Measurements from ENCODE around the gene TMEM178B.

Gene TMEM178B

DNA sequence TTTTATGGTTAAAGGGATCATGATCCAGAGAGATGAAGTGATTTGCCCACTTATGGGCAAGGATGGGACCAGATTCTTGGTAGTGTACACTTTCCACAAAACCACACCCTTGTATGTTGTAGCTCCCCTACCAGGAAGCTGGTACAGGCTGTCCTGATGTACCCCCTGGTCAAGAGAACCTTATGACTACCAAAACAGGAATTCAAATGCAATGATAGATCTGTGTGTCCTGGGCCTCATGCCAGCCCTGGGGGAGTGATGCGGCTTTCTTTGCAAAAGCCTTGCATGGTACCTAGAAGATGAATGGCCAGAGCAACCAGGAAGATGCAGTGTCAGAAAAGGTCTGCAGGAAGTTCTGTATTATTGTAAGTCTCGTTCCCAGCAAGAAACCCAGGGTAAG is 382.4 kb downstream of the TMEM178B start:
- no peak overlapping the region for H3K4me3 ChIP-seq (ENCODE audit: low read depth, low read length)

DNA sequence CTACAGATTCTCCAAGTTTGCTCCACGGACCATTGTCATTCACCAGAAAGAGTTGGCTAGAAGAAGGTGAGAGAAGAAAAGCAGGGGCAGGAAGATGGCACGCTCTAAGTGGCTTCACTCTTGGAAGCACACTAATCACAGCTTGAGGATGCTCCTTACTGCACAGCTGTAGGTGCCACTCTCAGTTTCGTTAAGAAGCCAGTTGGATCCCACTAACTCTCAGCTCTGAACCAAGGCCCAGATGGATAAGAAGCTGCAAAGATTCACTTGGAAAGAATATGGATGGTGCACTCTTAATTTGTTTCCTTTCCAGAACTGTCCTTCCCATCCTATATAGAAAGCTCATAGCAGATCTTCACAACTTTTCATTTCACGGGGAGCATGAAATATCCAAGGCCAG is 382.8 kb downstream of the TMEM178B start:
- H3K4me3 ChIP-seq (ENCODE audit: low read depth, low read length): no peak overlapping the region

DNA sequence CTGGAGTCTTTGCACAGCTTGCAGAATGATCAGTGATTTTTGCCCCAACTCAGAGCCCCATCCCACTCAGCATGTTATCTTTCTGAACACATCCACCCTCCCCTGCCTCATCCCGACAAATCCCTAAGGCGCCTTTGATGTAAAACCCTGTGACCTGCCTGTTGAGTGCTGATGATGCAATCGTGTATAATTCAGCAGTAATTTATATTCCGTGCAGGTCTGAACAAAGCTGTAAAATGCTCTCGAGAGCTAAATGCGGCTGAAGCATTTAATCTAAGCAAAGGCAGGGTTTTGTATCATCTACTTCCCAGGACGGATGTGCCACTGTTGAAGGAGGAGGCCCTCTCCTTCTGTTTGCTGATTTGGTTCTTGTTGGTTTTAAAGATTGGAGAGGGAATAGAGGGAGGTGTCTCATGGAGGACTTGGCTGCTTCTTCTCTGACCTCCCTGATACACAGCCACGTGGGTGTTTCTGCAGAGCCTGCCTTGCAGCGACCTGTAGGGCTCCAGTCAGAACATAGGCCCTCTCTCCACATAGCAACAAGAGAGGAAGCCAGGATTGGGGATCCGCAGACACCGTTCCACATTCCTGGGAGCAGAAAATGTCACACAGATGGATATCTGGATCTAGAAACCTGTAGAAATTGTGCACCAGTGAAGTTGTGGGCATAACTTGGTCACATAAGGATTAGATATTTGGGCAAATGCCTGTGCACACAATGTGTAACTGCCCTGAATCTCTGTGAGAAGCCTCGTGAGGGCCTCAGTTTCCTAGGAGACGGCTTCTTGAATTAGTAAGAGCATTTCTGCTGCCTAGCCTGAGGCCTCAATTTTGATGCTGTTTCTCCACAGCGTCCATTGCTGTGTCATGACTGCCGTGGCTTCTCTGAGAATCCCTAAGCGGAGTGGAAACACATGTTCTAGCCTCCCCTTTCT is 387.2 kb downstream of the TMEM178B start:
- H3K4me3 ChIP-seq (ENCODE audit: low read depth, low read length): no peak overlapping the region

DNA sequence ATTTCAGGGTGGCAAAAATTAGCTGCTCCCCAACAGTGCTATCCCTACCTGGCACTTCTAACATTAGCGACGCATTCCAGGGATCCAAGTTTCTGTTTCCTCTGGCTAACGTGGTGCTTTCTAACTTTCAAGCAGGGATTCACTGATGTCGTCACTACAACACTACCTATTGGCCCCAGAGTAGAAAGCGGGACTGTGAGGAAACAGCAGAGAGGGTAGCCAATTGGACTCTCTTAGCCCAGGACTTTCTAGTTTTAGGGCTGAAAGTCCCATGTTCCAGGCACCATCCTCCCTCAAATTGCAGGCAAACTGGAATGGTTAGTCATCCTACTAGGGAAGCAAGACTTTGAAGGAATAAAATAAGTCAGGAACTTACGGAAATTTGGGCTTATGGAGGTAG is 388.1 kb downstream of the TMEM178B start:
- H3K4me3 ChIP-seq (ENCODE audit: low read depth, low read length): no peak overlapping the region

DNA sequence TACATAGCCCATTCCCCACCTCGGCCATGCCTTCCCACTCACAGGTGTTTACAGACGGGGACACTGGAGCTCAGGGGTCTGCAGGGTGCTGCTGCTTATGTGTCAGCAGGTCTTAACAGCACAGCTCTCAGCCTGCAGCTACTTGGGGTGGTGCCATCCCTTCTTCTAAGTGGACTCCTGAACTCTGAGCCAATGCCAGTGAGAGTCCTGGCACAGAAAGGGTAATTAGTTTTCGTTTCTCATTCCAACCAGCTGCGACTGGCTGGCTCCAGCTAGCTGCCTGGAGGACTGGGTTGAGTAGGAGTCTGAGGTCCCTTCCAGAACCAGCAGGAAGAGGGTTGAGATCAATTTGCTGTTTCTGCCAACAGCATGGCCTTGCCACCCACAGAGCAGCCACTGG is 389.1 kb downstream of the TMEM178B start:
- no peak overlapping the region for H3K4me3 ChIP-seq (ENCODE audit: low read depth, low read length)

DNA sequence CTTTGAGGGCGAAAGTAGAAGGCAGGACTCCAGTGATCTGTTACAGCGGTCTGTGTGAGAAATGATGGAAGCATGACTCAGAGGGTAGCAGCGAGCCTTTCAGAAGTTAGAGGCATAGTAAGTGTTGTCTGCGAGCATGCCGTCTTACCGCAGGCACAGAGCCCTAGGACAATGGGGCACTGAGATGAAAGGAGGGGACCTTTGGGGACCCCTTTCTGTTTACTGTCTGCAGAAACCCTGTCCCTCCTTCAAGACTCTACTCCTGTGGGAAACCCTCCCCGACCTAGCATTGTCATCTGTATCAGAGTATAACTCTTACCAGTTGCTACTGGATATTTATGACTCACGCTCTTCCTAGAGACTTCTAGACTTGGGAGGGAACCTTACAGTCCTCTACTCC is 390.1 kb downstream of the TMEM178B start:
- no peak overlapping the region for H3K4me3 ChIP-seq (ENCODE audit: low read depth, low read length)

DNA sequence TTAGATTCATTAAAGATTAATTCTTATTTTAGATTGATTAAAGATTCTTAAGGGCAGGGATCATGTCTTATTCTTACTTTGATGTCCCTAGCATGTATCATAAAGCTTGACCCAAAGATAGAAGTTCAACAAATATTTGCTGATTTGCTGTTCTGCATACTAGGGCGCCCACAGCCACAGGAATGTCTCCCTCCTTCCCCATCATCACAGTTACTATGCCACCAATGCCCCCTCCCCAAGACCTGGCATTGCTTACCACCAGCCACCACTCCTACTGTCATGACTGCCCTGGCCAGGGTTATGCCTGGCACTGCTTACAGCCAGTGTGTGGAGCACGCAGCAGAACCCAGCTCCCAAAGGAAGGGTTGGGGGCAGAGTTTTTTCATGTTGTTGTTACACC is 390.7 kb downstream of the TMEM178B start:
- H3K4me3 ChIP-seq (ENCODE audit: low read depth, low read length): no peak overlapping the region

DNA sequence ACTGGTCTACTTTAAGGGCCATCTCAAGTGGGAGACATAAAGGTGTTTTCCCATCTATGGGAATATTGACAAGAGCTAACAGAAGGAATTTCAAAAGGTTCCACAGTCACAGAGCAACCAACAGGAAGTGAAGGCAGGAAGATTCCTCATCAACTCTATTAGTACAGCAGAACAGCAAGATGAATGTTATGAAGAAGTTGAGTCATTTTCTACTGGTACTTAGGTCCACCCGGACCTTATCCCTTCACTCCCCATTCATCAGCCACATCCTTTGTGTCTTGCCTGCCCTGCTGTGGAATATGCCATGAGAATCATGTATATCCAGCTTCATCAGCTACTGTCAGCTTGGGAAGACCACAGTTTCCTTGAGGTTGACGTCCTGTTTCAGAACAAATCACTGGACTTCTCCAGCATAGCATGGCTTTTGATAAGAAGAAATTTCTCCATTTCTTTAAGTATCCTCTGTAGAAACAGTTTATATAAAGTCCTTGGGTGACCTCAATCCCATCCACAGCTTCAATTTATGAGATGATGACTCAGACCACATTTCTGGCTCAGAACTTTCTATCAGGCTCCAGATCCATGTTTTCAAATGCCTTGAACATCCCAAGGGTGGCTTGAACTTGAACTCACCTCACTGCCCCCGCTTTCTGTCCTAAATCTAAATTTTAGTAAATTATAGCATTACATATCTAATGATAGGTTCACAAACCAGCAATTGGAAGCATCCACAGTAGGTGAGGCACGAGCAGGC is 392.5 kb downstream of the TMEM178B start:
- no peak overlapping the region for H3K4me3 ChIP-seq (ENCODE audit: low read depth, low read length)

DNA sequence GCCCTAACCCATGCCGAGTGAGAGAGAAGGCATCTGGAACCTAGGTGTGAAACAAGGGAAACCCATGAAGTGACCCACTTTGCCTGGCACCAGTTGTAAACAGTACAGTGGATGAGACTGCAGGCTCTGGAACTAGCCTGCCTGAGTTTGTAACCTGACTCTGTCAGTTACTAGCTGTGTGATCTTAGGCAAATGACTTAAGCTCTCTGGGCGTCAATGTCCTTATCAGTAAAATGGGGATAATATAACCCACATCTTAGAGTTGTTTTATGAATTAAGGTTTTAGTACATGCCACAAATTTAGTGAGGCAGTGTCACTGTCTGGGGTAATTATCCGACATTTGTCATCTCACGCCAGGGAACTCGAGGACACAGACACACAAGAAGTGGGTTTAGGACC is 394.5 kb downstream of the TMEM178B start:
- H3K4me3 ChIP-seq (ENCODE audit: low read depth, low read length): no peak overlapping the region

DNA sequence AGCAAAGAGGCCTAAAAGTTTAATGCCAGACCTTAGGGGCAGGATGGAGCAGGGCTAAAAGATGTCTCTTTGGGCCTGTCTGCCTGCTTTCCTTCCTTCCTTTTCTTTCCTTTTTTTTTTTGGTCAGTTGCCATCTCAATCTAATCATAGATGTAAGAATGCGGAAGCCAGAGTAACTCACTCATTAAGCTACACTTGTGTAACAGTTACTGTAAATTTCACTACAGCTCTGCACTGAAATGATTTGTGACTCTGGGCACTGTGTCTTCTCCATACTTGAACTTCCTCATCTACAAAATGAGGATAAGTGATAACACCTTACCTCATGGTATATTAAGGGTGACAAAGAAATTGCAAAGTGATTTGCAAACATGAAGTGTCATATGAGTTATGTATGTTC is 401.8 kb downstream of the TMEM178B start:
- H3K4me3 ChIP-seq (ENCODE audit: low read depth, low read length): no peak overlapping the region

DNA sequence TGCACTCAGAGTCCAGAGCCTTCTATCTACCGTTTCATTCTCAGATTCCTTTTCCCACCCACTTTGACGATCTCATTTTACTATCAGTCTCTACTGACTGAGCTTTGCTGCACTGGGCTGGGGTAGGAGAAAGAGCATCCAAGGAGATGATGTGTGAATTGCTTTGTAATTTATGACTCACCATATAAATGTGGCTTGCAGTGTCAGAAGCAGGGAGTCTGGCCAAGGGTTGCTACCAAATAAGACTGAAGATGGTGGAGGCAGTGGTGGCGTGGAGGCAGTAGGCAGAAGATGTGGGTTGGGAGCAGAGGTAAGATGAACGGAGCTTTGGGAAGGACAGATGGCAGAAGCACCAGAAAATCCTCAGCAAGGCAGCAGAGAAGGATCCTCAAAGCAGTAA is 404.0 kb downstream of the TMEM178B start:
- no peak overlapping the region for H3K4me3 ChIP-seq (ENCODE audit: low read depth, low read length)

DNA sequence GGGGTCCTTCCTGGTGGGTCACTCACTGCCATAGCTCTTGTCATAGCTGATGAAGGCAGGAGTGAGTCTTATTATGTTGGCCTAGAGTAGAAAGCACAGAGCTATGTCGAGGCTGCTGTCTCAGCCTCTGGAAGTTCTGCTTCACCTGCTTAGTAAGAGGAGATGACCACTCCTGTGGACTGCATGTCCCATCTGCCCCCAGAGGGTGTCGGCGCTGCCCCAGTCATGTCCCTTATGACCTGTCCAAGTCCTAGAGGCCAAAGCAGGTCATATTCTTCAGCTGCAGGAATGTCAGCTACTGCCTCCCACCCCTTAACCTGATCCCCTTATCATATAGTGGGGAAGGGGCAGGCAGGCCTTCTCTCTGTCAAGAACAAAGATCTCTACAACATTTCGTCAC is 405.0 kb downstream of the TMEM178B start:
- no peak overlapping the region for H3K4me3 ChIP-seq (ENCODE audit: low read depth, low read length)

DNA sequence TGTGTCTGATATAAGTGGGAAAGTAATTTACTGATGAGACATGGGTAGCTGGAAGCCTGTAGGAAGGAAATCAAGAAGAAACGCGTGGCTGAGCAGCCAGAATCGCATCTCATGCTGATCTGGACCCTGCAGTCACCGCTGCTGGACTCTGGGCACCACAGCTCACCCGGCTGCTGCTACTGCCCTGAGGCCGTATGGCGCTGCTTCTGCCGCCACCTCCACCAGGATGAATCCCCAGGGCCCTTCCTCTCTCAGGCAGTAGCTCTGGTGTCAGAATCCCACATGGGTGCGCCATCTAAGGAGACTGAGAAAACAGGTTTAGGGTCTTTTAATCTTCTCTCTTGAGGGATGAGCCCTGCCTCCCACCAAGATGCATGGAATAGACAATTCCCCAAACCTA is 407.1 kb downstream of the TMEM178B start:
- H3K4me3 ChIP-seq (ENCODE audit: low read depth, low read length): no peak overlapping the region

DNA sequence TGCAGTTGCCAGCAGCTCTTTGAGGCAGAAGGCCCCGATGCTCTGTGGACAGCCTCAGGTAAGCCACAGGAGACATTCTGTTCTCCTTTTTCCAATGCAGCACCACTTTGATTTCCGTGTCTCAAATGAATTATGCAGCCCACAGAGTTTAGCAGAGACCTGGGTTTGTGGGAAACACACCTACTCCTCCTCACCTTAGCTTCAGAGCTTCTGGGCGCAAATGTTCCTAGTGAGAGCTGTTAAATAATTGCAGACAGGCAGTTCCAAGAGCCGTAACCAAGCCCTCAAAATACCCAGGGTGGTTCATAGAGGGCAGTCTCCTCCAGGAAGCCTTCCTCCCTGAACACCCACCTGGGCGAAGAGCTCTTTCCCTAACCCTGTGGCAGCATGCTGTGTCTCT is 408.1 kb downstream of the TMEM178B start:
- no peak overlapping the region for H3K4me3 ChIP-seq (ENCODE audit: low read depth, low read length)

DNA sequence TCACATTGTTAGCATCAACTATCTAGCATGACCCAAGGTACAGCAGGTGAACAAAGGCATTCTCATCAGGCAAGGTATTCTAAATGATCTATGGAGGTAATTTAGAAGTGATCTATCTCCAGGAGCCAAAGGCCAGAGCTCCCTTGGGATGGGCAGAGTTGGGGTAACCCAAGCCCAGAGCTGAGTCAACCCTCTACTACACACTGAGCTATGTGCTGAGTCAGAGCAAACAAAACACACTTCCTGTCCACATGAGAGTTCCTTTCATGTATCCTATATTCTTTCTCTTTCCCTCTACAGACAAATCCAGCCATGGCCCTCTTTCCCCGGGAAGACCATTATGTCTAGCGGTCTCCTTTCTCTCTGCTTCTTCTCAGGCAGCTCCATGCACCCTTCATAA is 409.2 kb downstream of the TMEM178B start:
- H3K4me3 ChIP-seq (ENCODE audit: low read depth, low read length): no peak overlapping the region

DNA sequence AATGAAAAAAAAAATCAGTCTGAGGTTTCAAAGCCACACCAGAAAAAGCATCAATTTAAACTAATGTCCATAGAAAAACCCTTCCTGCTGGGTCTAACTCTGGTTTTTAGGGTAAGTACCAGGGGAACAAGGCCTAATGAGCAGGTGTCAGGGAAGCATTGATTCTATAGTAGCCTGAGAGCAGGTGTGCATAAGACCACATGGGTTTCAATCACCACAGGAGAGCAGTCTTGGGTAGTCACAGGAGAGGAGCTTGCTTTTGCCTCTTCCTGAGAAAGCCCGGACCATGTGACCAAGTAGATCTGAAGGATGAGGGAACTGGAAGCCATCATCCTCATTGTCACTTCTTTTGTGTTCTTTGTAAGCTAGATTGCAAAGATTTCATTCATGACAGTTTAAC is 411.0 kb downstream of the TMEM178B start:
- H3K4me3 ChIP-seq (ENCODE audit: low read depth, low read length): no peak overlapping the region

DNA sequence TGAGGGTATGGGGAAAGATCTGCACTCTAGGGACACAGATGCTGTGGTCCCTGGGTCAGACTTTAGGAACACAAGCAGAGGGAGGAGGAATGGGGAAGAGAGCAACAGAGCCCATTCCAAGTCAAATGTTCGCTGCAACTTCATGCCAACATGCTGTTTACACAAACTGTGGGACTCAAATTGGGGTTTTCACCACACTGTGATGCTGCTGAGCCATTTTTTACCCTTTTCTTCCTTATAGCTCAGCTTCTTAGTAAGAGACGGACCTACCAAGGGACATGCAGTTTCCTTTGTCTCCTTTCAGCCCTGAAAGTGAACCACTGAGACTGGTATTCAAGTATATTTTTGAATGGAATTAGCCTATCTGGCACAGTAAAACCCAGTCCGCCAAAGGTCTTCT is 413.1 kb downstream of the TMEM178B start:
- H3K4me3 ChIP-seq (ENCODE audit: low read depth, low read length): no peak overlapping the region

DNA sequence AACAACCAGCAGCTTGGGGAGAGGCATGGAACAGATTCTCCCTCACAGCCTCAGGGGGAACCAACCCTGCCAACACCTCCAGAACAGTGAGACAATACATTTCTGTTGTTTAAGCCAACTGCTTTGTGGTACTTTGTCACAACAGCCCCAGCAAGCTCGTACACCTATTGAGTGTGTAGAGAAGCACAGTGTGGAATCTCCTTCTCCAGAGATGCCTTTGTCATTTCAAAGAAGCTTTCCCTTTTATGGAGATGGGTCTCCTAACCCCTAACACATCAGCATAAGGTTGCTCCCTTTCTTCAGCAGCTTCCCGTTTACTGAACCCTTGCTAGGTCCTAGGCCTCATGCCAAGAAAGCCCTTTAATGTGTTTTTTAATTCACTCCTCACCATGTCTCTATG is 416.6 kb downstream of the TMEM178B start:
- H3K4me3 ChIP-seq (ENCODE audit: low read depth, low read length): no peak overlapping the region

DNA sequence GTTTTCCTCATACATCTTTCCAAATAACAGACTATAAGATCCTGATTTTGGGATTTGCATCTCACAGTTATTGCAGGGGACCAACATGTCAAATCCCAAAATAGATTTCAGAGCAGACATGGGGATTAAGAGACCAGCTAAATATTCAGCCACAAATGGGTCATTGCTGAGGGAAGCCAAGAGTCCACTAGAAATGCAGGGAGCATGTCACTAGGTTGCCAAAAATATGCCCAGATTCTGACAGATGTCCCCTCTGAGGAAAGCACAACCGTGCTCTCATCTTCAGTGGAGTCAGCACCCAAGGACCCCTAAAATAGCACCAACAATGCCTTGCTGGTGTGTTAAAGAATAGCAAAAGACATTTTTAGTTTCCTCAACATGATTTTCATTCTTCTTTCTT is 421.2 kb downstream of the TMEM178B start:
- H3K4me3 ChIP-seq (ENCODE audit: low read depth, low read length): no peak overlapping the region

DNA sequence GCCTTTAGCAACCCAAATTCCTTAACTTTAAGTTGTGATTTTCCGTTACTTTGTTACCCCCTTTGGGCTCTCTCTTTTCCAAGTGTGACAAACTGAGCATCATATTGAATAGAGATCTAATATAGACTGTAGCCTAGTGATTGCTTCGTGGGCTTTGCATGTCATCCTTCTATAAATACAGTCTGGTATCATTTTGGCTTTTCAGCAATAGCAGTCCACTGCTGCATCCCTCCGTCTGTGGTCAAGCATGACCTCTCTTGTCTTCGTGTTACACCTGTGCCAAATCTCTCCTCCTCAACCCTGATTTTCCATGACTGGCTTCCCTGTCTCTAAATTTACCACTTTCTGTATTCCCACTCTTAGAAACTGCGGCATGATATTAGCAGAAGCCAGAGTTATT is 423.5 kb downstream of the TMEM178B start:
- no peak overlapping the region for H3K4me3 ChIP-seq (ENCODE audit: low read depth, low read length)

DNA sequence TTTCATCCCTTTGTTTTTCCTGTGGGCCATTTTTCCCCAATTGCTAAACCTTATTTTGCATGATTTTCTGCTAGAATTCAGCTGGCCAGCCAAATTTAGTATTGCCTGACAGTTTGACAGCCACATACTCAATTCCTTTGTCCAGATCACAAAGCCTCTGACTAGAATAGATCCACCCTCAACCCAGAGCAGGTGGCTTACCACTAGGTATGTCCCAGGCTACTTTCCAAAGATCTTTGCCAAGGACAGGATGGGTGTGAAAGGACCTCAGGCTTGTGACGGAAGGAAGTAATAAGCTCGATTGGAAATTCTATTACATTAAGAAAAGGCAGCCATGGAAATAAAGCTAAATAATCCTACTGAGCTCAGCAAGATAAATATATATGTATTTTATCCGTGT is 426.7 kb downstream of the TMEM178B start:
- H3K4me3 ChIP-seq (ENCODE audit: low read depth, low read length): no peak overlapping the region

DNA sequence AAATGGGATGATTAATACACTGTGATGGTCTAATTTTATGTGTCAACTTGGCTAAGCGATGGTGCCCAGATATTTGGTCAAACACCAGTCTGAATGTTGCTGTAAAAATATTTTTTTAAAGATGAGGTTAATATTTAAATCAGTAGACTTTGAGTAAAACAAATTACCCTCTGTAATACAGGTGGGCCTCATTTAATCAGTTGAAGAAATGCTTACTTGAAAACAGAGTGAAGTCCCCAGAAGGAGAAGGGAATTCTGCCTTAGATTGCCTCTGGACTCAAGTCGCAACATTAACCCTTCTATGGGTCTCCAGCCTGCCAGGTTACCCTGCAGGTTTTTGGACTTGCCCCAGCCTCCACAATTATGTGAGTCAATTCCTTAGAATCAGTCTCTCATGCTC is 427.6 kb downstream of the TMEM178B start:
- H3K4me3 ChIP-seq (ENCODE audit: low read depth, low read length): no peak overlapping the region

Measured in iPS-11a (cell line).